HG03342 (cell line): ENCODE data around the gene RFNG.
A peak's percentile ranks its signal among the peaks of the same experiment; 100 is the strongest.

ENCODE experiments used
- ATAC-seq: cut with Tn5 transposase; IDR thresholded peaks from one replicate; pipeline ENCODE4 v1.9.1; 2021; ENCODE audit warnings: mild to moderate bottlenecking, moderate library complexity; ENCODE audit not compliant: unreplicated experiment

The RFNG gene, protein sequence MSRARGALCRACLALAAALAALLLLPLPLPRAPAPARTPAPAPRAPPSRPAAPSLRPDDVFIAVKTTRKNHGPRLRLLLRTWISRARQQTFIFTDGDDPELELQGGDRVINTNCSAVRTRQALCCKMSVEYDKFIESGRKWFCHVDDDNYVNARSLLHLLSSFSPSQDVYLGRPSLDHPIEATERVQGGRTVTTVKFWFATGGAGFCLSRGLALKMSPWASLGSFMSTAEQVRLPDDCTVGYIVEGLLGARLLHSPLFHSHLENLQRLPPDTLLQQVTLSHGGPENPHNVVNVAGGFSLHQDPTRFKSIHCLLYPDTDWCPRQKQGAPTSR

DNA sequence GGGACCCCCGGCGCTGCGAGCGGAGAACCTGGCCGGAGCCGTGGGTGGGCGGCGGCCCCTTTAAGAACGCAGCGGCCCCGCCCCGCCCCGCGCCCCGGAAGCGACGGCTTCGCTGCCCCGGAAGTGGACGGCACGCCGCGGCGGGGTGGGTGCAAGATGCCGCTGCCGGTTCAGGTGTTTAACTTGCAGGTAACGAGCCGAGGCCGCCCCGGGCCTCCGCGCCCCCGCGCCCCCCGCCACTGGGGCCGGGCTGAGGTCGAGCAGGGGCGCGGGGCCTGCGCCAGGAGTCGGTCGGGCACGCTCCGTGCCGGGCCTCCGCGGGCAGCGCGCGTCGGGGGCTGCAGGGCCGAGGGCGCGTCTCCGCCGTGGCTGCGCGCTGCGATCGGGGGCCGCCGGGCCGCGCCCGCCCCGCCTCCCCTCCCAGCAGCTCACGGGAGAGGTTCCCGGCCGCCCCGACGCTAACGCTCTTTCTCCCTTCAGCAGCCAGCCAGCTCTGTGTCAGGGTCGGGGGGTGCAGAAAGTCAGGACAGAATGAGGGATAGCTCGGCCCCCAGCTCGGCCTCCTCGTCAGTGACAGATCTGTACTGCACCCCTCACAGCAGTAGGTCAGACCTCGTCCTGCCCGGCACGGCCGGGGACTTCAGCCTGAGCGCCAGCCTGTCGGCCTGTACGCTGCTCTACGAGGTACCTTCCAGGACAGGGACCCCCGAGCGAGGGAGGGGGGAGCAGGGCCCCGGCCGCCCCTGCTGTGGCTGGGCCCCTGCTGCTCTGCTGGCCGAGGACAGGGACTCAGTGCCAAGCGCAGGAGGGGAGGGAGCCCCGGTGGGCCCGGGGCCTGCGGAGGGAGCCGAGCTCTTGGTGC is at the start of gene RFNG, which contains the start of gene GPS1:
Gene RFNG, minus strand, starts transcription at position 36 of the 862 bp plus-strand sequence. CDS start 45 bp downstream, outside the sequence.
Gene GPS1, plus strand, starts transcription at position 123 of the 862 bp plus-strand sequence. Its CDS starts 34 bp downstream, at position 157.
- no peak for ATAC-seq

DNA sequence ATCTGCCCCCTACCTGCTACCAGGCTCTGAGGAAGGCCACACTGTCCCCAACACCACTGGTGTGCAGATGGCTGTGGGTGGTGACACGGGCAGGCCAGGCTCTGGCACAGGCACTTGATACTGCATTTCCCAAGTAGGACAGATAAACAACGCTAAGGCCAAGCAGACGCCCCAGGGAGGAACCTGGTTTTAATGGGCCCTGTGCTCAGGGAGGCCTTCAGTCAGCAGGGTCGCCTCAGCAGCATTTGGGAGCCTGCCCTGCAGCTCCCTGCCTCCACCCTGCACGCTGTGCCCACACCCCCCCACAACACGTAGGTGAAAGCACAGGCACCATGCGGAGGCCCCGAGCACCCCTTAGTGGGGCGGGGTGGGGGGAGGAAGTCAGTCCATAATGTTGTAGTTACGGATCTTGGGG is 49.7 kb upstream of the RFNG start:
- ATAC-seq, result no peak

DNA sequence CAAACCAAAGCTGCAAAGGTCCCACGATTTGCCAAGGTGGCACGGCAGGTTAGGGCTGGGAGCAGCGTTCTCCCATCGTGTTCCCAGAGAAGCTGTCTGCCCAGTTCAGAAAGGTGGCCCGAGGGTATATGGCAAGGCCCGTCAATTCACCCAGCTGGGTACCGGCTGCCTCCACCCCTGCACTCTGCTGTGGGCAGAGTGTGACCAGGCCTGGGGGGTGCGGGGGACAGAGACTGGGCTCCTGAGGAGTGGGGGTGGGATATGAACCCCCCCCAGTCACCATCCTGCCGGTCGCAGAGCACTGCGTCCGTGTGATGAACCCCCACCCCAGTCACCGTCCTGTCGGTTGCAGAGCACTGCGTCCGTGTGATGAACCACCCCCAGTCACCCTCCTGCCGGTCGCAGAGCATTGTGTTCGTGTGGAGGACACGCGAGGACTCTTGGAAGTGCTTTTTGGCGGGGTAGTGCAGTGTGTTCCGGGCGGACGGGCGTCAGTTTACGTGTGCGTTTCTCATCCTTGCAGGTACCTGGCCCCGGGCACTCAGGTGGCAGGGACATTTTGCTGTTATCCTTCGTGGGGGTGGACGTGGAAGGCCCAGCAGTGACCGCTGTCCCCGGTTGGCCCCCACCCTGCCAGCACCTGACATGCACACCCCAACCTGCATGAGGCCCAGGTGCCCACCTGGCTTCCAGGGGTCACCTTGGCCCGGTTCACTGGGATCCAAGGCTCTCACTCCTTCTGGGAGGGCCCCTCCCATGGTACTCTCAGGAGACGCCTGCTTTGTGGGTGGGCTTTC is 49.1 kb upstream of the RFNG start:
- ATAC-seq, result no peak

DNA sequence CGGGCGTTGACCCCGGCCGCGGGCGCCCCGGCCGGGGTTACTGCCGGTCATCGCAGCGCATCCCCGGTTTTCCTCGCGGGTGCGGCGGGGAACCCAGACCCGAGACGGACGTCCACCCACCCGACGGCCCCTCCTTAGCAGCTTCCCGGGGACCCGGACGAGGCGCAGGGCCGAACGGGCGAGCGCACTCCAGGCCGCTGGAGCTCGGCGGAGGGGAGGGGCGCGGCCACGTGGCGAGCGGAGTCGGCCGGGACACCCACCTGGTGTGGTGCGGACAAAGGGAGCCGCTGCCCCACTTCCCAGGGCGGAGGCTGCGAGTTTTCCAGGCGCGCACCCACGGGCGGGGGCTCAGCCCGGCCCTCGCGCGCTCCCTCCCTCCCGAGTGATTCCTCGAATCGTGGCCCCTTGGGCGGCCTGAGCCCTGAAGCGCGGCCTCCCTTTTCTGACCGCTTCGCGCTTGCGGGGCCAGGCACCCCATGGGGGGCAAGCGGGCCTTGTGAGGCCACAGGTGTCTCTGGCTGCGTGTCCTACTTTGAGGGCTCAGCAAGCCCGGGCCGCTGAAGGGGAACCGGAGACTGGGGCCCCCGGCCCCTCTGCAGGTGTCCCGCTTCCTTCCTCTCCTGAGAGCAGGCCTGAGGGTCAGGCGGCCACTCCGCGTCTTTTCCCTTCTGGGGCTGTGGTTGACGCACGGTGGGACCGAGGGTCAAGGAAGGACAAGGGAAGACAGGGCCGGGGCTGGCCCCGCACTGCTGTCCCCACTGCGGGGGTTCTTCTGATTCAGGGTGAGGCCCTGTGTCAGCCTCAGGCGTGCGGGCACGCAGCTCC is 47.5 kb upstream of the RFNG start:
- ATAC-seq, result peak; percentile 3

DNA sequence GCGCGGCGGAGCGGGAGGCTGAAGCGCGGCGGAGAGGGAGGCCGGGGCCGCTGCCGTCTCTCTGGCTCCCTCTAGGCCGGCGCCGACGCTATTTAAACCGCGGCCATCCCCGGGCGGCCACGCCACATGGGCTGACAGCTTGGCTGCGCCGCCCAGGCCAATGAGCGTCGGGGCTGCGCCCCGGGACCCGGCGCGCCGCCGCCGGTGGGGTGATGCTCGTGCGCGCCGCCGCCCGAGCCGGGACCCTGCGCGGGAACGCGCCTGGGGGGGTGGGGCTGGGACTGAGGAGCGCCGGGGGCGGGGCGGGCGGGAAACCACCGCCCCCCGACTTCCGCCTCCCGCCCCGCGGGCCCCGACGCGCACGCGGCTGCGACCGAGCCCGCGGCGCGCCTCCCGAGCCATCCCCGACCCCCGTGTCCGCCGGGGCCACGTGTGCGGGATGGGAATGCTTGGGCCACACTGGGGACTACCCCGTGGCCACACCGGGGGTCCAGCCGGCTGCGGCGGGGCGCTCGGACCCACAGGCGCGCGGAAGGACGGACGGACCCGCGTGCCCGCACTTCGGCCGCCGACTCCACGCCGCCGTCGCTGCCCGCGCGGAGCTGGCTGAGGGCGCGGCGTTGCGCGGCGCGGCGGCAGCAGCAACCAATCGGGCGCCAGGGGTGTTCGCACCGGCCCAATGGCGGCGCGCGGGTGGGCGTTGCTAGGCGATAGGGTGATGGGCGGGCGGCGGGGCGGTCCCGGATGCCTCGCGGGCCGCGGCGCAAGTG is 46.7 kb upstream of the RFNG start, which contains the start of gene FASN:
Gene FASN, minus strand, starts transcription at position 68 of the 770 bp plus-strand sequence. CDS start 1,791 bp downstream, outside the sequence.
- peak; percentile 73 for ATAC-seq

DNA sequence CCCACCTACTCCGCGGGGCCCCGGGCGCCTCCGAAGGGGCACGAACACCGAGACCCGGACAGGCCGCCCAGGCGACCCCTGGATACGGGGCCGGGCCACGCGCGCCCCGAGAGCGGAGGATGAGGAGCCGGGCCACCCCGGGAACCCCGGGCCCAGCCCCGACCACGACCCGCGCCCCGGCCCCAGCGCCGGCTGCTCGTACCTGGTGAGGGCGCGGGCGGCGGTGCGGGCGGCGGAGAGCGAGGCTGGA is 46.2 kb upstream of the RFNG start:
- no peak for ATAC-seq

DNA sequence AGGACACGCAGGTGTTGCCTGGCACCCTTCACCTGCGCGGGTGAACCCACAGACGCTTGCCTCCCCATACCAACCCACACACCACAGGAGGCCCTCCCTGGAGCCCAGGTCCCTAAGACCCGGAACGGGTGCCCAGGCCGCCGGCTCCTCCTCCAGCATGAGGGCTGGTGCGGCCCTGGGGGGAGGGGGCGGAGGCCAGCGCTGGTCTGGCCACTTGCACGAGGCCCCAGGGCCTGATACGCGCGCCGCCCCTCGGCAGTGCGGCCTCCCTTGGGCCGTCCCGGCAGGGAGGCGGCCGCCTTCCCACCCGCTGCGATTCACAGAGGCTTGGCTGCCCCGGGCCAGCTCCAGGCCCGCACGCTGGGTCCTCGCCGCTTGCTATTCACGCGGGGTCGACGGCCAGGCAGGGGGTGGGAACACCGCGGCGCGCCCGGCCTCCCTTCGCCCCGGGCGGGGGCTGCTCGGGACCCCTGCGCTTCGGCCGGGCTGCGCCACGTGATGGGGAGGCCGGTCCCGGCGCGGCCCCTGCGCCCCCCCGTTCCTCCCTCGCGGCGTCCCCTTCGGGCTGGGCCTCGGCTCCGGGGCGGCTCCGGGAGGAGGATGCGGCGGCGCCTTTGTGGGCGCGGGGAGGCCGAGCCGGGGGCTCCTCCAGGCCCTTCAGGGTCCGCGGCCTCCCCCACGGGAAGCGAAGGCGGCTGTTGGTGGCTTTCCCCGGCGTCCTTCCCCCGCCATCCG is 45.7 kb upstream of the RFNG start:
- peak; percentile 5 for ATAC-seq

DNA sequence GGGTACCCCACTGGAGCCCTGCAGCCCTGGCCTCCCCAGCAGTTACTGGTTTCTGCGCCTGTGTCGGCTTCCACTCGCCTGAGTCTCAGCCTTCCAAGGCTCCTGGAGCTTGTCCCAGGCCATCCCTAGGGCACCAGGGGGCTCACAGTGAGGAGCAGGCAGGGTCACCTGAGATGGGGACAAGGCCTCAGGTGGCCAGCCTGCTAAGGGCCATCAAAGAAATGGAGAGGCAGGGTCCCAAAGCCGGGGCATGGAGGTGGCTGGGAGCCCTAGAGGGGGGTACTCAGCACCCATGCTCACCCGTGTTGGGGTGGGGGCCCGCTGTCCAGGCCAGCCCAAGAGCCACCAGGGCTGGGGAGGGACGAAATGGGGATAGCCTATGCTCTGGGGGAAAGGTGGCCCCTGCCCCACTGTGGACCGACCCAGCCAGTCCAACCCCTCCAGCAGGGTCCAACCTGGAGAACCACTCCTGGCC is 45.1 kb upstream of the RFNG start:
- ATAC-seq, result no peak

DNA sequence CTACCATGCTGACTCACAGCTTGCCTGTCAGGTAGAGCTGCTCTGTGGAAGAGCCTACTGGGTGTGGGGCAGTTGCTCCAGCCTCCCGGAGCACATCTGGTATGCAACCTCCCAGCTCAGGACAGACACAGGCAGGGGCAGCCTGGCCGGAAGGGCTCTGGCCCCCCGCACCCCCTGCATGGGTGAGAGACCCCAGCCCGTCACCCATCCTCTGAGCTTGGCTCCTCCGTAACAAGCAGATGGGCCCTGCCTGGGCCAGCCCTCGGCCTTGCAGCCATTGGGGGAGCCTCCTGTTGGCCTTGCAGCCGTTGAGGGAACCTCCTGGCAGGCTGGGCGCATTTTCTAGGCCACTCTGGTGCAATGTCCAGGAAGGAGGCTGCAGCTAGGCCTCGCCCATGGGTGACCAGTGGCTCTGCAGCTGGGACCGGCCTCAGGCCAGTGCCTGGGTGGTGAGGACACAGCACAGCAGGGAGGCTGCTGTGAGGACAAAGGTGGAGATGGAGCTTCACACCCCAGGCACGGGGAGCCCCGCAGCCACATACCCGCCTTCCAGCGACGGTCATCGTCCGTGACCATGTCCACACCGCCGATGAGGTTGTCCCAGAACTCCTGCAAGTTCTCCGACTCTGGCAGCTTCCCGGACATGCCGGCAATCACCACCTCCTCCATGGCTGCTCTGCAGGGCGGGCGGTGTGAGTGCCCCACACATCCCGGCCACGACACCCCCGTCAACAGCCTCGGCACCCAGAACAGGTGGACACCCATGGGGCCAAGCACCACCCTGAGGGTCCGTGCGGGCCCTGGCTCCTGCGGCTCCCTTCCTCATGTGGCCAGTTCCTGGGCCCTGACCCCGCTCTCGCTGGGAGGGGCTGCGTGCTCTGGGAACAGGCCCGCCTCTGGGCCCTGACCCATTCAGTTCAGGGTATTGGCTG is 44.4 kb upstream of the RFNG start:
- no peak for ATAC-seq

DNA sequence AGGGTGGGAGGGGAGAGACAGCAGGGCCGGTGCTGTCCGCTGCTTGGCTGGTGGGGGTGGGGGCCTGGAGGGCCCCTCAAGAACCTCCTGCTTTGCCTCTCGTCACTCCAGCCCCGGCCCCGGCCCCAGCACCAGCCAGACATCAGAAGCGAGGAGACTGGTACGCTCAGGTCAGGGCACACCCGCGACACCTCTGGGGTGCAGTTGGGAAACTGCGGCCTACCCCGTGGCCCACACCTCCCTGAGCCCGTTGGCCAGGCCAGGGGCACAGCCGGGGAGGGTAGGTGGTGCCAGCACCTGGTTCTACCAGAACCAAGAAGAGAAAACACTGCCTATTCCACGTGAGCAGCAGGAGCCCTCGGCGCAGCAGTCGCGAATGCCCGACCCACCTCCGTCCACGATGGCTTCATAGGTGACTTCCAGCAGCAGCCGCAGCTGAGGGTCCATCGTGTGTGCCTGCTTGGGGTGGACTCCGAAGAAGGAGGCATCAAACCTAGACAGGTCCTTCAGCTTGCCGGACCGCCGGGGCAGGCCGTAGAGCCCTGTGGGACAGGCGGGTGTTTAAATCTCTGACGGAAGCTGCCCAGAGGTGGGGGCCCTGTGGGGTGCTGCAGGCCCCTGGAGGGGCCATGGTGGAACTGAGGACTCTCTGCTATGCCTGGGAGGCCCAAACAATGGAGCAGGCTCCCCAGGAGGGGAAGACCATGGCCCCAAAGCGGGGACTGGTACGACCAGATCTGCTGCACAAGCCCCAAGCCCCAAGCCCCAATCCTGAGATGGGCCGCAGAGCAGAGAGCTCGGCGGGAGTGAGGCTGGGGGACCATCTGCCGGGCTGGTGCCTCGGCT is 43.5 kb upstream of the RFNG start:
- no peak for ATAC-seq

DNA sequence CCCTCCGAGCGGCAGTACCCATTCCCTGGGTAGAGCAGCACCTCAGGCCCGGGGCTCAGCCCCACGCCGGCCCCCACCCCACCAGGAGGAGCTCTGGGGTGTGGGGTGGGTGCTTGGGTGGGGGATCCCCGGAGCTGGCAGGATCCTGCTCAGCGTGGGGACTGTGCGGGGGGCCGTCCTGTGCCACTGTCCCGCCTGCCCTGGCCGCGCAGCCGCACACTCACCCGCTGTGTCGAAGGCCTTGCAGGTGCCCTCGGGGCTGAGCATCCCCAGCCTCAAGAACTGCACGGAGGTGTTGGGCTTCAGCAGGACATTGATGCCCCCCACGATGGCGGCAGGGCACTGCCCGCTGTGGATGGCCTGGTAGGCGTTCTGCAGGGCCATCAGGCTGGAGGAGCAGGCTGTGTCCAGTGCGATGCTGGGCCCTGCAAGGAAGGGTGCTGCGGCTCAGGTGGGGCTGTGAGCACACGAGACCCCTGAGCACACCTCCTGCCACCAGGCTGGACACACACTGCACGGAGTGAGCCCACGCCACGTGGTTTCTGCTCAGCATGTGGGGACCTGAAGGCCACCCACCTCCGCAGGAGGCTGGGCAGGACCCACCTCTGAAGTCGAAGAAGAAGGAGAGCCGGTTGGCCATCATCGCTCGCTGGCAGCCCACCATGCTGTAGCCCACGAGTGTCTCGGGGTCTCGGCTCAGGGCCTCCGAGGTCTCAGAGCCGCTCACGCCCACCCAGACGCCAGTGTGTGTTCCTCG is 41.6 kb upstream of the RFNG start:
- no peak for ATAC-seq

DNA sequence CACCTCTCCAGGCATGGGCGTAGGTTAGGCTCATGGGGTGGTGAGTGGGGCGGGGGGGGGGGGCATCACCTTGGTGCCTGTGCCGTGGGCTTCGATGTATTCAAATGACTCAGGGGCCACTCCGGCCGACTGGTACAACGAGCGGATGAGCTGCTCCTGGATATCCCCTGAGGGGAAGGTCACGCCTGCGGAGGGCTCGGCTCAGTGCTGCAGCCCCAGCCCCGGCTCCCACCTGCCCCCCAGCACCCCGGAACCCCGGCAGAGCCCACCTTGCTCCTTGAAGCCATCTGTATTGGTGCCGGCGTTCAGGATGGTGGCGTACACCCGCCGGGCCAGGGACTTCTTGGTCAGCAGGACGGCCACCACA is 41.0 kb upstream of the RFNG start:
- no peak for ATAC-seq

DNA sequence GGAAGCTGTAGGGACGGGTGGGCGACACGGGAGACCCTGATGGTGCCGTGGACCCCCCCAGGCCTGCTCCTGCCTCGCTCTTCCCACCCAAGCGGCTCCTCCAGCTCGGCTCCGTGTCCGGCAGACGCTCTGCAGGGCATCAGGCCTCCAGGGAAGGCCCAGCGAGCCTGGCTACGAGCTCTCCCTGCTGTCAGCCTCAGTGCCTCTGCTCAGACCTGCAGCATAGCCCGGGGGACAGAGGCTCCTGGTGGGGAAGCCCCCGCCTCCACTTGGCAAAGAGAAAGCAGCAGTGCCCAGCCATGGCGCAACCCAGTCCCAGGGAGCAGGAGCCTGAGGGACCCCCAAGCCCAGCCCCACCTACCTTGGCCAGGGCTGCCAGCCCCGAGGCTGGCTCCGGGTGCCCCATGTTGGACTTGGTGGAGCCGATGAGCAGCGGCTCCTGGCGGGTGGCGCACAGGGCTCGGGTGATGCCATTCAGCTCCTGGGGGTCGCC is 40.5 kb upstream of the RFNG start:
- ATAC-seq, result no peak

DNA sequence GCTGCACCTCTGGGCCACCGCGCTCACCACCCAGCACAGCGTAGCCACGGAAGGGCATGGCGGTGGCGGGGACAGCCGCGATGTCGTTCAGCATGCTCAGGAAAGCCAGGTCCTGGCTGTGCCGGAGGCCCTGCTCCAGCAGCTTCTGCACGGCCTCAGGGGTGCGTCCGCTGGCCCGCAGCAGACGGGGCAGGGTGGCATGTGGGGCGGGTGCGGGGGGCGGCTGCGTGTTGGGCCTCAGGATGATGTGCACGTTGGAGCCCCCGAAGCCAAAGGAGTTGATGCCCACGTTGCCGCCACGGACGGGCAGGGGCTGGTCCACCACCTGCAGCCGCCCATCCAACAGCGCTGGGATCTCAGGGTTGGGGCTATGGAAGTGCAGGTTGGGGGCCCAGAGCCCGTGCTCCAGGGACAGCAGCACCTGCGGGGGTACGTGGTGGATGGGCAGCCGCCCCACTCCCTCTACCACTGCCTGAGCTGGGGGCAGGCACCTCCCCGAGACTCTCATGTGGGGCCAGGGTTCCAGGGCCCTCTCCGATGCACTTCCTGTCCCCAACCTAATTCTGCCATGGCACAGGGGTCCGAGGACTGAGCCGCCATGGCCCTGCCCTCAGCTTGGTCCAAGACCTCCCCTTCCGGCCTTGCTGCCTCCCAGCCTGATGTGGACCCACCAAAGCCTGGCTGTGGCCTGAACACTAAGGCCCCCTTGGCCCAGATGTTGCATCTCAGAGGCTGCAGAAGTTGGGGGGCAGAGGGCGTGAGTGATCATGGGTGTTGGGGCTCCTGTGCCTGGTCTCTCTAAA is 39.9 kb upstream of the RFNG start:
- no peak for ATAC-seq

DNA sequence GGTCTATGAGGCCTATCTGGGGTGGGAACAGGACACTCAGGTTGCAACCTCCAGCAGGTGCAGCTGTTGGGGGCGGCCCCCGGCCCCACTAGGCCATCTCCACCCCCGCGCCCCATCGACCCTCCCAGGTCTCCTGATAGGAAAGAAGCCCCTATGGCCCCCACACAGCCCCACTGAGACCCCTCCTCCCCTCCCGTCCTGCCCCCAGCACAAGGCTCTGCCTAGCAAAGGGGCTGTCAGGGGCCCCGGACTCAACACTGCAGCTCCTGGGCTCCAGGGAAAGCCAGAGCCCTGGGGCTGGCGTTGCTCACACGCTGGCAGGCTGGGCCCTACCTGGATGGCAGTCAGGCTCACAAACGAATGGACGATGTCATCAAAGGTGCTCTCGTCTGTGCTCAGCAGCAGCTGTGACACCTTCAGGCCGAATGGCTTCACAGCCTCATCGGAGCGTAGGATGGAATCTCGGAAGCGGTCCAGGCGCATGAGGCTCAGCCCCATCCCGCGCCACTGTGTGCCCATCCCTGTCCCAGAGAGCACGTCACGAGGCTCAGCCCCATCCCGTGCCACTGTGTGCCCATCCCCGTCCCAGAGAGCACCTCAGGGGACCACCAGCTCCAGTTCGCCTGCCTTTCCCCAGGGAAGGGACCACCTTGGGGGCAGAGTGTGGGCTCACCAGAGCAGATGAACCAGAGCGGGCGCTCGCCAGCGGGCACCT is 39.1 kb upstream of the RFNG start:
- ATAC-seq, result no peak
